NCI-H82 (cell line): ENCODE results near the gene OOSP3.
"Not testable (repeated sequence)": the region's sequence is repeated elsewhere in the genome, so short reads cannot be mapped to it uniquely, and the experiment has no call there.

Experiments used
- DNase-seq: peaks from one replicate; lab custom pipeline; 2025; lab: John Stamatoyannopoulos, UW

Gene OOSP3, protein sequence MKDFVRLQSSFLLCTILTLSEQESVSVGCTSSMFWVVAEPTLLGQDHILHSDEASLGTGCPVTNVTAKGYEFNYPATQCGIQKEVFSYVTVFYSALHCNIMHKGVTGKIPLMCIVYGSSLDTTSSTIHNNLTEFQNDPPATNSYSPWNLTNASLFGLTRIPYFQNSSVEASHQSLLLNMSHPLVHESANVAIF

GRCh38 chr11:59878575-59878974 is at the start of gene OOSP3:
OOSP3 (plus strand) TSS chr11:59878782; CDS start chr11:59878809, 27 bp downstream.
- DNase-seq = no peak

DNA sequence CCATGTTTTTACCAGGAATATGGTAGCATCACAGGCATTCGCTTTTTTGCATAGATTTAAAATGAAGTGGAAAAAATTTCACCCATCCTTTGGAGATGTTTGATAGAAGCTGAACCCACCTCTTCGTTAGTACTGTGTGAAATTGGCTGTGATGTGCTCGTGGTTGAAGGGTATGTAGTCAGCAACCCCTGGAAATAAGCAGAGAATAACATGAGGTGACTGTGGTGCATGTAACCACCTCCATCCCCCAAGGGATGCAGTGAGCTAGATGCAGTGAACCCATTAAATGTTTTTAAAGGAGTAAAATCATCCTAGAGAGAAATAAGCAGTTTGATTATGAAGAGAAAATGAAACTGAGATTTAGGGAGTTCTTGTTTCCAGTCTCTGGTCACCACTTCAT is 49.2 kb upstream of the OOSP3 start:
- no peak for DNase-seq

DNA sequence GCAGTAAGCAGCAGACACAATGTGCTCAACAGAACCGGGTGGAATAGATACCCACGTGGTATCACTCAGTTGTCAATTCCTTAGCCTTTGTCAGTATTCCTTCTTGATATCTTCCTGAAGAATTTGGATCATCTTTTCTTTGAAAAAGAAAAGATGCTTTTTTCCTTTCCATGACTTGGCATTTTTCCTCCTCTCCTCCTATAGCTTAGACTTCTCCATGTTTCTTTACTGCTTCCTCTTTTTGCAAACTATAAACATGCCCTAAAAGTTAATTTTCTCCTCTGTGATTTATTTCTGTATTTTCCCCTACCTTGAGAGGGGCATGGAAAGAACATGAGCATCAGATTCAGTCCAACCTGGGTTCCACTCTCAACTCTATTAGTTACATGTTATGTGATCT is 45.0 kb upstream of the OOSP3 start:
- DNase-seq = no peak

DNA sequence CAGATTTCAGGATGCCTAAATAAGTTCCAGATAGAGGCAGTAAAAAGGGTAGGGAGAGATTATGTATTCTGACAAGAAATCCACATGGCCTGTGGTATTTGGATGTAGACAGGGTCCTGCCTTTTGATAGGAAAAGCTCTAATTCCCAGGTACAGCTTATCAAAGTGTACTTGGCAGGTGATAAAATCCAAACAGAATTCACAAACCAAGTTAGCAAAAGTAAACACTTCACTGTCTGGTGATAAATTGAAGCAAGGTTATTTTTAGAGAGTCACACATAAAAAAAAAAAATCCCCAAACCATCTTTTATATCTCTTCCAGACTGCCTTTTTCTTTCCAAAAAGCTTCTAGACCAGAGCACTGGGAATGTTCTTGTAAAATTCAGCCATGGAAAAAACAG is 39.0 kb upstream of the OOSP3 start:
- no peak for DNase-seq

- no peak for DNase-seq
These were observed 37.1 kb upstream of the OOSP3 start for GRCh38 chr11:59841514-59841913.

DNA sequence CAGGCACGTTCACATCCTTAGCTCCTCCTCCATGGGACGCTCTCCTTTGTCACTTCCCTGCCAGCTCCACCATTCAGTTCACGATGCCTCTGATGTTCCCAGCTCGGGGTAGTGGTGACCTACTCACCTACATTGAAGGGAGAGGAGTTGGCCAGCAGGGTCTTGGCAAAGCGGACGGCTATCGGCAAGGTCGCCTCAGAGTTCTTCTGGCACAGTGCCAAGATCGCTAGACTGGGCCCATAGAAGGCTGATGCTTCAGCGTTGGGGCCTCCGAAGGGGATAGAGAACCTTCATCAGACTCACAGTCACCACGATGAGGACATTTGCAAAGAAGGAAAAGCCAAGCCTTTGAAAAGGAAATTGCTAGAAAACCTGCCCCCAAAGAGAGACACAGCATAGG is 36.3 kb upstream of the OOSP3 start:
- DNase-seq = peak; percentile 13

DNA sequence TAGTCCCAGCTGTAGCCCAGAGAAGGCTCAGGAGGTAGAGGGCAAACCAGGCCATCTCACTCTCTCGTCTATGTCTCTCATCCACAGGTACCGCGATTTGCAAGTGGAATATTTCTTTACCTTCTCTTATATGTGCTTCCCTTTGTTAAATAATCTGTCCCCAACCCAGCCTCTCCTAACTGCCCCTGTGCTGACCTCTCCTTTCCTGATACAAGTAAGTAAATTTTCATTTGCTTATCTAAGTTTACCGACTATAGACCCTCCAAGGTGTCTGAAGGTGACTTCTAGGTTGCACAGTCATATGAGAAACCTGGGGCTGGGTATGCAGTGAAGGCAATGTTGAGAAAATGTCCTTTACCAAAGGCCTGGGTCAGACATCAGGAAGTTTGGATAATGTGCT is 33.2 kb upstream of the OOSP3 start, which contains the start of gene CBLIF:
TSS of gene CBLIF (minus strand) at position 101 of the 400 bp plus-strand sequence. CDS start at position 55, 46 bp downstream.
- DNase-seq = no peak

DNA sequence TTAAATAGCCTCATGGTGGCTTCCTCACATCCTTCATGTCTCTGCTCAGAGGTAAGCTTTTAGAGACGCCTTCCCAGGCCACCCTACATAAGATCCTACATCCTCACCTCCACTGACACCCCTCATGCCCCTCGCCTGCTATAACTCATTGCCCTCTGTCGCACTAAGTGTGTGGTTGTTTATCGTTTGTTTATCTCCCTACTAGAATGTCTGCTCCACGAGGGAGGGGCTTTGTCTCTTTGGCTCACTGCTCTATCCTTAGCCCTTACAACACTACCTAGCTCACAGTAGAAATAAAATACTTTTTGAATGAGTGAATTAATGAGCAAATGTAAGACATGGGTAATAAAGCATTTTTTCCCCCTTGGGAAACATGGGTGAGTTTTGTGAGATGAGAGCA is 32.0 kb upstream of the OOSP3 start:
- DNase-seq = no peak

- no peak for DNase-seq
These were observed 31.0 kb upstream of the OOSP3 start for GRCh38 chr11:59847626-59848025.

GRCh38 chr11:59848439-59848838 is 30.1 kb upstream of the OOSP3 start:
- not testable (repeated sequence) for DNase-seq

DNA sequence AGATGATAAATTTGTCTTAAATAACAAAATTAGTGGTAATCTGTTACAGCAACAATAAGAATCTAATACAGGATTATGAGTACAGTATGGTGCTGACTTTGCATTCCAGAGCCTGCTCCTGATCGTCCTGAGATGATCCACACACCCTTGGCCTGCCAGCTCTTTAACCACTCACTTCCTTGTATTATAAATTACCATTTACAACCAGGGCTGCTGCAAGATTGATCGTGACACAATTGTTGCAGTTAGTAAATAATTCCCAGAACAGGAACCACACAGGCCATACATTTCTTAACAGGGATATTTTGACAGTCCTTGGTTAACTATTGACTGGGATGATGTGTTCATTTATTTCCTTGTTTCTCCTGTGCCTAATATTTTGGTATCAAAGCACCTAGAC is 29.5 kb upstream of the OOSP3 start:
- no peak for DNase-seq

DNA sequence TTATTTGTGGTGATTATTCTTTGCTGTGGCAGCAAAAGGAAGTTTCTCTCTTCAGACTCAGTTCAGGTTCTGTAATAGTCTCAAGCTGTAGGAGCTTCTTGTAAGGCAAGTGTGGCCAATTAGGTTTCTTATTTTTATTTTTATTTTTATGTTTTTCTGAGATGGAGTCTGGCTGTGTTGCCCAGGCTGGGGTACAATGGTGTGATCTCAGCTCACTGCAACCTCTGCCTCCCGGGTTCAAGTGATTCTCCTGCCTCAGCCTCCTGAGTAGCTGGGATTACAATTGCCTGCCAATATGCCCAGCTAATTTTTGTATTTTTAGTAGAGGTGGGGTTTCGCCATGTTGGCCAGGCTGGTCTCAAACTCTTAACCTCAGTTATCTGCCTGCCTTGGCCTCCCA is 29.0 kb upstream of the OOSP3 start:
- not testable (repeated sequence) for DNase-seq

DNA sequence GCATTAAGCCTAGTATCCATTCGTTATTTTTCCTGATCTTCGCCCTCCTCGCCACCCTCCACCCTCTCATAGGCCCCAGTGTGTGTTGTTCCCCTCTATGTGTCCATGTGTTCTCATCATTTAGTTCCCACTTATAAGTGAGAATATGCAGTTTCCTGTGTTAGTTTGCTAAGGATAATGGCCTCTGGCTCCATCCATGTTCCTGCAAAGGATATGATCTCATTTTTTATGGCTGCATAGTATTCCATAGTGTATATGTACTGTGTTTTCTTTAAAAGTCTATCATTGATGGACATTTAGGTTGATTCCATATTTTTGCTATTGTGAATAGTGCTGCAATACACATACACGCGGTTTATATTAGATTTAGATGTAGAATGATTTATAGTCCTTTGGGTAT is 27.2 kb upstream of the OOSP3 start:
- DNase-seq = not testable (repeated sequence)

DNA sequence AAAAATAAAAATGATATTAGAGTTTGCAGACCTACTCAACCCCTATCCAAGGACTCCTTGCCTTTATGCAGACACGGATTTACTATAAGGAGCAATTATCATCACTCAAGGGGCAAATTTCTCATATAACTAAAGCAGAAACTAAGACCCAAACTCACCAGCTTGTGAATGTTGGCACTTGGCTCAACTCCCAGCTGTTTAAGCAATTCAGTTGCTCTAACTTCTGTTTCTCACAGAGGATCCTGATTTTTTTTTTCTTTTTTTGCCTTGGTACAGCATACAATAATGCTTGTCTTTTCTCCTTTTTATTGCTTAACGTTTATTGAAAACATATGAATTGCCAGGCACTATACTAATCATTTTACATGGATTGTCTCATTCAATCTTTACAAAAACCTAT is 23.7 kb upstream of the OOSP3 start:
- DNase-seq = no peak

GRCh38 chr11:59857439-59858434 is 20.8 kb upstream of the OOSP3 start:
- DNase-seq = no peak

DNA sequence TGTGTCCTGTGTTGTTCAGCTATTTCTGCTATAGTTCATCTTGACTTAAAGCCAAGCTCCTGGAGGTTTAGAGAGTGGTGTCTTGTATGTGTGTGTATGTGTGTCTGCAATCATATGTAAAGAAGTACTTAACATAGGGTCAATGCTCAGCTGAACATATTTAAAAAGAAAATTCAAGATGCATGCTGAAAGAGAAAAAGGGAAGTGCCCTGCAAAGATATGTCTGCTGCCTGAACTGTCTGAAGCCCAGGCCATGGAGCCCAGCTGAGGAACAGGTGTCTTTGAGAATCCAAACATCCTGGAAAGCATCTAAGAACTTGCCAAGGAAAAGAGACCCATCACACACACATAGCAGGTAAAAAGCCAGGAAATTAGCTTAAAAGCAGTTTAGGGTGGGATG is 18.9 kb upstream of the OOSP3 start:
- DNase-seq = no peak

DNA sequence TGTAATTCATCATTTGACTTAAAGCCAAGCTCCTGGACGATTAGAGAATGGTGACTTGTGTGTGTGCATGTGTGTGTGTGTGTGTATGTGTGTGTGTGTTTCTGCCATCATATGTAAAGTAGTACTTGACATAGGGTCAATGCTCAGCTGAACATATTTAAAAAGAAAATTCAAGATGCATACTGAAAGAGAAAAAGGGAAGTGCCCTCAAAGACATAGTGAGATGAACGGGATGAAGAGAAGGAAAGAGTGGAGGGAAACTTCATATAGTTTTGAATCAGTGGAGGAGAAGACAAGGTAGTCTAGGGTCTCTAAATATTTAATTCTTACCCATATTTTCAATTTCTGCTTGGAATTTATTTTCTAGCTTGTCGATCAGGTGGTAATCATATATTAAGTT is 16.3 kb upstream of the OOSP3 start:
- DNase-seq = no peak

DNA sequence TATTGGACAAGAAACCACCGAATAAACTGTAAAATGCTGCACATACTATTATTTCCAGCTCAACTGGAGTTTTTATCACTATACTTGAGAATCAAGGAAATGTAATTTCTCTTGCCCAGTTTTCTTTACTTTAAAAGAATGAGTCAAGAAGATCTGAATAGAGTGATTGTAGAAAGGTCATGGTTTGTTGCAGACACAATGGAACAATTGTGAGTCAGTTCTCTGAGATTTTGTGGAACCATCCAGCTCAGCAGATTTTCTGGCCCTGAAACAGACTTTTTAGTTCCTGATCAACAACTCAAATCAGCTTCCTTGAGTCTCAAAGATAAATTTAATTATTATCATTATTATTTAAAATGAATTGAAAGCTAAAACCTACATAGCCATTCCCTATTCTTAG is 13.6 kb upstream of the OOSP3 start:
- no peak for DNase-seq

GRCh38 chr11:59866397-59866796 is 12.2 kb upstream of the OOSP3 start, which contains the start of gene TCN1:
TCN1 (minus strand) TSS chr11:59866487; CDS start chr11:59866470, 17 bp downstream.
- DNase-seq = no peak

GRCh38 chr11:59866836-59867235 is 11.7 kb upstream of the OOSP3 start:
- DNase-seq = no peak

DNA sequence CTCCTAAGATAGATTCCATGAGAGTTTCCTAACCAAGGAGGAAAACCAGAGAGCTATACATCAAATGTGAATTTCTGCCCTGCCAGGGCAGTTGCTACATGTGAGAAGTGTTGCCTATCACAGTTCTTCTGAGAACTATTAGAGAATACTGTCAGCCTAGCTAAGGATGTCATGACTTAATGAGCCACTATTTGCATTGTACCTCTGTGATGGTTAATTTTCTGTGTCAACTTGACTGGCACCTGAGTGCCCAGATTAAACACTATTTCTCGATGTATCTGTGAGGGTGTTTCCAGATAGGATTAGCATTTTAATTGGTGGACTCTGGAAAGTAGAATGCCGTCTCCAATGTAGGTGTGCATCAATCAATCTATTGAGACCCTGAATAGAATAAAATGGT is 10.6 kb upstream of the OOSP3 start:
- DNase-seq = no peak

DNA sequence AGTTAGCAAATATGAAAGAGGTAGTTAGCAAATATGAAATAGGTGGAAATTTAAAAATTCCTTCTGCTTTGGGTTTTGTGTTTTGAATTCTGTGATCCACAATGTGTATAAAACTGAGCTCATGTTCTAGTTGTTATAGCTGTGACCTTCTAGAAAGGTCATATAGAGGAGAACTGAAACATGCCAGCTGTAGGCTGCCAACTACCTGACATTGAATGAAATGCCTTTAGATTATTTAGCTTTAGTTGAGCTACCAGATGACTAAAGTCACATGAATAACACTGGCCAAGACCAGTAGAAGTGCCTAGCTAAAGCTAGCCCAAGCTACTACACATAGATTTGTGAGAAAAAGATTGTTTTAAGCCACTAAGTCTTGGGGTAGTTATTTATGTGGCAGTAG is 6.5 kb upstream of the OOSP3 start:
- no peak for DNase-seq

DNA sequence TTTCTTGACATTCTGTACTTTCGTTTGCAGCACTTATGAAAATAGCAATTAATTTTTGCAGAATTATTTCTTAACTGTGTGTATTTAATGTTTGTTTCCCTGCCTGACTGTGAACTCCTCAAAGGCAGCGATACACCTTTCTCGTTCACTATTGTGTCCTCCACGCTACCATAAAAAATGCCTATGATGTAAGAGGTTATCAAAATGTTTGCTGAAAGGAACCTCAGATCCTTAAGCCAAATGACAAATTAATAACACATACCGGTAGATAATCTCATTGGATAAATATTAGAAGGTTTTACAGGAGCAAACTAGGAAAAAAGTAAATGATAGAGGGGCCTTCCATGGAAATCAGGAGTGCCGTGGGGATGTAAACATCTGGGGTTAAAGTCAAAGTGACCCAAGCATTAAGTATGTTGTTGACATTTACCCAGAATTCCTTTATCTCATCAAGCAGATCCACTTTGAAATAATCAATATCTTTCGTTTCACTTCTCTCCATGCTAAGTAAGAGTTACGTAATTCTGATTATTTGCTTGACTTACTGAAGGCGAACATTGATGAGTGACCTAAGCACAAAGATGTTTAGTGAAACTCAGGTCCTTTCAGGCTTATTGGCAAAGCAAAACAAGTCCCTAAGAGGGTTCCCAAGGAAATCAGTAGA is 2.6 kb upstream of the OOSP3 start:
- no peak for DNase-seq
